GM18870 (cell line): ENCODE data around the gene NFAM1.

Experiments
- ATAC-seq: cut with Tn5 transposase; IDR thresholded peaks from one replicate; pipeline ENCODE4 v1.9.1; 2021; ENCODE audit warnings: moderate library complexity; ENCODE audit not compliant: unreplicated experiment

Gene NFAM1

DNA sequence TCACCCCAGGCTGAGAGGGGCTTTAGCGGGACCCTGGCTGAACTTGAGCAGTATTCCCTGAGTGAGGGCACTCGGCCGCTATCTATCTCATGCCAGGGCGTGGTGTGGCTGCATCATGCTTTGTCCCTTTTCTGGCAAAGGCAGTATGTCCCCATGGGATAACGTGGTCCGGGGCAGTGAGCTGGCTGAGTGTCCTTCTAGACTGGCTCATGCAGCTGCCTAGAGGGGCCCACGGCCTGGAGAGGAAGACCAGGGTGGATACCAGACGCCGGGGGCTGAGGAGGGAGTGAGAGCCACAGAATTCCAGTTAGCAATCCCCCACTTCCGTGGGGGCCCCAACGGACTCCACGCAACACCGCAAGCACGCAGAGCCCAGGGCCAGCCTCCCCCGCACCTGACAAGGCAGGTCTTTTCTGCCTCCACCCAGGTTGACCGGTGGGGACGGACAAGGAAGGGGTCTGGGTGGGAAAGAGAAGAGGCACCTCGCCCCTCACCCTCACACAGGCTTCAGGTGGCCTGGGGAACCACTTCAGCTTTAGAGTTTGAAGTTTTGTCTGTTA lies 15.5 kb downstream of the NFAM1 start:
- no peak for ATAC-seq

- no peak for ATAC-seq
Measured at GRCh38 chr22:42414565-42415303, 17.5 kb downstream of the NFAM1 start.

DNA sequence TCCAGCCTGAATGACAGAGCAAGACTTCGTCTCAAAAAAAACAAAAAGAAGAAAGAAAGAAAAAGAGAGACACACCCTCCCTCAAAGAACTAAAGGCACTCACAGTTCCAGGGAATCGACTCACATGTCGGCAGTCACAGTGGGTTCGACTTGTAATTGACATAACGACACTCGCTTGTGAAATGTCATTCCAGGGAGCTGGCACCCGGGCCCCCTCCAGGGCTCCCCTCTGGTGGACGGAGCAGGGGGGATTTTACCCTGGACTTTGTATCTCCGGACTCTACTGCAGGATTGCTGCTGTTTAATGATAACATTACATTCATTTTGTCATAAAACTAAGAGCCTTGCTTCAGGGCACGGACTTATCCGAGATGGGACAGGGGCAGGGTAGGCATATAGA lies 18.2 kb downstream of the NFAM1 start:
- no peak for ATAC-seq

- no peak for ATAC-seq
Measured at GRCh38 chr22:42412744-42413333, 19.4 kb downstream of the NFAM1 start.

- ATAC-seq, result no peak
Measured at GRCh38 chr22:42410708-42411107, 21.5 kb downstream of the NFAM1 start.

- ATAC-seq, result no peak
Measured at GRCh38 chr22:42408810-42409529, 23.2 kb downstream of the NFAM1 start.

DNA sequence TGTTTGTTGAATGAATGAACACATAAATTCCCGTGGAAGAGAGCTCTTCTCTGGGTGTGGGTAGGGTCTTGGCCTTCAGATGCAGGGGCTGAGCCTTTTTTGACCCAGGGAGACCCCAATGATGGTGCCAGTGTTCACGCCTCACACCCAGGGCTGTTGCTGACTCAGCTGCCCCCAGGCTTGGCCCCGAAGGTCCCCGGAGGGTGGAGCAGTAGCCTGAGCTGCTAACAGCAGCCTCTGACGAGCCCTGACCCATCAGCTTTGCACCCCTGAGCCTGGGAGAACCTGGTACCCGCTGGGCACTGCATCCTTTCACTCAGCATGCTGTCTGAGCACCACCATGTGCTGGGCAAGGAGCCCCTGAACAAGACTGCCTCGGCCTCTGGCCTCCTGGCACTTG lies 23.9 kb downstream of the NFAM1 start:
- ATAC-seq, result no peak

GRCh38 chr22:42404266-42404665 lies 27.9 kb downstream of the NFAM1 start:
- no peak for ATAC-seq

GRCh38 chr22:42401535-42402334 lies 30.5 kb downstream of the NFAM1 start:
- ATAC-seq, result no peak

GRCh38 chr22:42400811-42401534 lies 31.2 kb downstream of the NFAM1 start:
- no peak for ATAC-seq

DNA sequence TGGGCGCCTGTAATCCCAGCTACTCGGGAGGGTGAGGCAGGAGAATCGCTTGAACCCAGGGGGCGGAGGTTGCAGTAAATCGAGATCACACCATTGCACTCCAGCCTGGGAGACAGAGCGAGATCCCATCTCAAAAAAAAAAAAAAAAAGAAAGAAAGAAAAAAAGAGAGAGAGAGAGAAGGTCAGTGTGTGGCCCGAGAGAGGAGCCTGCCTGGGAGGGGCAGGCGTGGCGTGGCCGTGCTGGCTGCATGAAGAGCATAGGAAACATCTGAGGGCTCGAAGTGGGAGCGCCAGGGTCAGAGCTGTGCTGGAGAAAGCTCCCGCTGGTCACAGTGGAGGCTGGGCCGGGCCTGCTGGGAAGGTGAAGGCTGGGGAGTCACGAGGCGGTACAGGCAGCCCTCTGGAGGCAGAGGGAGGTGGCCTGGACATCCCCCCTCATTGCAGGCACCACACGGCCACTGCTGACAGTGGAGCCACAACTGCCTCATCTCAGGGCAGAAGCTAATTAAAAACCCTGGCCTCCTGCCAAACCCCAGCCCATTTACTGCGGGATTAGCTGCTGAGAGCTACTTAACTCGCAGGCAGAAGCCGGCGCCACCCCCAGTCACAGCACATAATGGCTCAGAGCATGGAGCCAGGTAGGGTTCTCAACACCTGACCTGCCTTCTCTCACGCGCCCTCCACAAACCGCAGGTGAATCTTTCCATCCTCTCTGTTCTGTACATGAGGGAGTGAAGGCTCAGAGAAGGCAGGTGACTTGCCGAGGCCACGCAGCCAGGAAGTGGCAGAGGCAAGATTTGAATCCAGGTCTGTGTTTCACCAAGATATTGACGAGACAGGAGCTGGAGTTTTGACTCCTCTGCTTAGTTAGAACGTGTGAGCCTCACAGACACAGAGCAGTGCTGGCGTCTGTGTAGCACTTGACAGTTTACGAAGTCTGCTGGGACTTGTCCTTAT lies 32.6 kb downstream of the NFAM1 start:
- no peak for ATAC-seq

DNA sequence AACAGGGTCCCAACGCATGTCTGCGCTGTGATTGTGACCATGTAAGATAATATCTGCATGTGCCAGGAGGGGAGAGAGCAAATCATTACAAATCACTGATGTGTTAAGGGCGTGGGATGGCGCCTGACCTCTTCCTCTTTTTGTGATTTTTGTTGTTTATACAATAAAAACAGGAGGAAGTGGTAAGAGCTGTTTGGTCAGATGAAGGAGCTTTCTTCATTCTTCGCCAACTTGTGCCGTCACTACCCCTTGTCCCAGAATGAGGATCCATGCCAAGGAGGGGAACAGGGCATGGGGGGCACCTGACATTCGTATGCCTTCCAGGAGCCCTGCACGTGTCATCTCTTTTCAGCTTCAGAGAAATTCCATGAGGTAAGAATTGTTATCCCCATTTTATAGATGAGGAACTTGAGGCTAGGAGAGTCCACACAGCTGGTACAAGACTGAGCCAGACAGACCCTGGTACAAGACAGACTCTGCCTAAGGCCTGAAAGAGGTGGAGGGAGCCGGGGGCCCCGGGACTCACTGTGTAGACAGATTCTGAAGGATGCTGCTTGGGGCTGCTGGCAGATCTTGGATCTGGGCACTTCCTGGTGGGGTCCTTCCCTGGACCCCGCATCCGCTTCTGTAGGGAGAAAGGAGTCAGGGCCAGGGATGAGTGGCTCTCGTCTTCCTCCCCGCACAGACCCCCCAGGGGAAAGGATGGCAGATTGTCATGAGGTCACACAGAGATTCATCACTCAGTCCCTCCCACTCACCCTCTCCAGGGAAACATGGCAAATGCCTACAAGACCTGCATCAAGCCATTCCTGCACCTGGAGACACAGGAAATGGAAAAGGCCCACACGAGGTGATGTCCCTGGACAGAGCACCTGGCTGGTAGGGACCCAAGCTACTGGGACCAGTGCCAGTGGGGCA lies 34.6 kb downstream of the NFAM1 start:
- no peak for ATAC-seq

GRCh38 chr22:42396621-42397331 lies 35.4 kb downstream of the NFAM1 start:
- no peak for ATAC-seq

DNA sequence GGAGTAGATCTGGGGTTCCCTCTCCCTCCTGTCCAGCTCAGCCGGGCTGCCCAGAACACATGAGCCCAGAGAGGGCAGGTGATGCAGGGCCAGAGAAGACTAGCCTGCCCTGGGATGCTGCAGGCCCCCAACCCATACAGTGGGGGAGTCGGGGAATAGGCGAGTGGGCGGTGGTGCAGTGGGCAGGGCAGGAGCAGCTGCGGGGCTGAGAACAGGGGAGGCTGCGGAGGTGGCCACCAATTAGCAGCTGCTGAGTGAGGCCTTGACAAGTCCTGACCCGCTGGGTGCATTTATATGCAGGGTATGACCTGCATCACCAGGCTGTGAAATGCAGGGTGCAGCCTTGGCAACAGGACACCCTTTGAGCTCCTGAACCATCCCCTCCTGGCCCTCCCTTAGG lies 43.1 kb downstream of the NFAM1 start:
- ATAC-seq, result no peak

DNA sequence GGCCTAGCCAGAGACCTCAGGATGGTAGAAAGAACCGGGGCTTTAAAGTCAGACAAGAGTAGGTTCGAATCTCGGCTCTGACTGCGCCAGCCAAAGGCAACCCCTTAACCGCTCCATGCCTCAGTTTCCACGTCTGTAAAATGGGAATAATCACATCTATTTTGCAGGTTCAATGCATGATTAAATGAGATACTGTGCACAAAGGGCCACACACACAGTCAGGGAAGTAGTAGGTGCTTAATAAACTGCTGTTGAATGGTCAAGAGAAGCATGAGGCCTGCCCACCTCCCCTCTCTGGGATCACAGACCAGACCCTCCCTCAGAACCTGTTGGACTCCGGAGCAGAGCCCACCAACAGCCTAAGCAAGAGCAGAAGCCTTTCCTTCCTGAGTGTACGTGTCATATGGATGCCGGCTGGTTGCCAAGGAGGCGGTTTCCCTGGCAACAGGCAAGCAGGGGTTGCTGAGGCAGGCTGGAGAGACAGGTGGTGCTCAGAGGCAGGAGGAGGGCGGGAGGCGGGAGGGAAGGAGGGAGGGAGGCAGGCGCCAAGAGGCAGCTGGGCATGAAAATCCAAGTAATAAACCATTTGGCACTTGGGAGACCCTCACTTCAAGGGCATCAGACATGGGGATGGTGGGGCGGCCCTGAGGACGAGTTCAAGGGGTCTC lies 43.9 kb downstream of the NFAM1 start:
- no peak for ATAC-seq

DNA sequence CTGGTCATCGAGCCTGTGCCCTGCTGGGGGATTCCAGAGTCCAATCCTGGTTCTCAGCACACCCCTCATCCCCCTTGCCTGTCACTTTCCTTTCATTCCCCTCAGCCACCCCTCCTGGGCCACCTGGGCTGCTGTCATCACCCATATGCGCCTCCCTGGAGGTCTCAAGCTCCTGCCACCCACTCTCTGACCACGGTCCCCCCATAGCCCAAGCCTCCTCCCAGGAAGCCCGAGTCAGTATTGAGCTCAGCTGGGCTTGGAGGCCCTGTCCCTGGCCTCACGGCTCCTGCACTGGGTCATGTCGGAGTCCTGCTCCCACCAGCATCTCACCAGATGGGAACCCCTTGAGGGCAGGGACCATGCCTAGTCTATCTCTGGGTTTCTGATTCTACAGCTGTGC lies 44.6 kb downstream of the NFAM1 start:
- ATAC-seq, result no peak

DNA sequence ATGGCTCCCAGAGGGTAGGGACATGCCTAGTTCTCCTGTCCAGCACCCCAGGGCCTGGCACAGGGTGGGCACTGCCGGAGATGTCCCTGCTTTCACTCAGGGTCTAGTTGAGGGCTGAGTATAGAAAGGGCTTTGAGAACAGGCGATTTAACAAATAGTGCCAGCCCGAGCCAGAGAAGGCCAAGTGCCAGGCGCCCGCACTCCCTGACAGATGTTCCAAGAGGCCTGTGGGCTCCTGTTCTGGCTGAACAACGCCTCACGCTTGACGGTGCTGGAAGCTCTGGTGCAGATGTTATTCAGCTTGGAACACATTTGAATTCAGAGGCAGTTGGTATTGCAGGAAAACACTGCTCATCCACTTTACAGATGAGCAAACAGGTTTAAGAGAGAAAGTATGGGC lies 46.5 kb downstream of the NFAM1 start:
- ATAC-seq, result no peak
